GM10847 (cell line): ENCODE data around the gene SERTAD3.

Source experiments
- POLR2A ChIP-seq: IDR thresholded peaks from 2 replicates; pipeline ENCODE4 v1.6.1; 2011; ENCODE audit not compliant: insufficient read length; ENCODE audit errors: extremely low read depth

Gene SERTAD3

DNA sequence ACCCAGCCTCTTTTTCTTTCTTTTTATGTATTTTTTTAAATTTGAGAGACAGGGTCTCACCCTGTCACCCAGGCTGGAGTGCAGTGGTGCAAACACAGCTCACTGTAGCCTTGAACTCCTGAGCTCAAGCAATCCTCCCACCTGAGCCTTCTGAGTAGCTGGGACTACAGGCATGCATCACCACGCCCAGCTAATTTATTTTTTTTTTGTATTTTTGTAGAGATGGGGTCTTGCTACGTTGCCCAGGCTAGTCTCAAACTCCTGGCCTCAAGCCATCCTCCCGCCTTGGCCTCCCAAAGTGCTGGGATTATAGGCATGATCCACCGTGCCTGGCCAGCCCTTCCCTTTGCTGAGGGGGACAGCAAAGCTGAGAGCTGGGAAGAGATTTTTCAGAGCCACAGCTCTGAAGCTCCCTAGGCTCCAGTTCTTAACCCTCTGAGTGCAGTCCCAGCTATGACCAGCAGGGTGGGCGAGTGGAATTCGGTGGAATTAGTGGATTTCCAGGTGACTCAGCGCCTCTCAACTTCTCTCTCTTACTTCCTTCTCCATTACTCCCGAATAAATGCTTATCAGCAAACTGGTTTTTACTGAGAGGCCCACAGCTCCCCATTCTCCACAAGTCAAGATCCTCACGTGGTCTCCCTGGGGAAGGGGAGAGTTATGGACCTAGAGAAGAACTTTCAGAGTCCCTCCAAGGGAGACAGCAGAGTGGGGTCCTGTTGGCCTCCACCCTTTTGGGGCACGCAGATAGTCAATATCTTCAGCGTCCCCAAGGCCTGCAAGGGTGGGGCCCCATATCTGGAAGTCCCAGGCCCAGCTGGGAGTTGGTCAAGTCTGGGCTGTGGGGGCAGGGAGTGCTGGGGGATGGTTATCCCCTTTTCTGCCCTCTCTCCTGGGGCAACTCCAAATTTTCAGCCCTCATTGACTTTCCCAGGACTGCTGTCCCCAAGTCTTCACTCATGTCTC lies 20.2 kb upstream of the SERTAD3 start:
- no peak for TF ChIP-seq POLR2A

- TF ChIP-seq POLR2A: no peak
Measured at GRCh38 chr19:40461669-40462221, 17.6 kb upstream of the SERTAD3 start.

DNA sequence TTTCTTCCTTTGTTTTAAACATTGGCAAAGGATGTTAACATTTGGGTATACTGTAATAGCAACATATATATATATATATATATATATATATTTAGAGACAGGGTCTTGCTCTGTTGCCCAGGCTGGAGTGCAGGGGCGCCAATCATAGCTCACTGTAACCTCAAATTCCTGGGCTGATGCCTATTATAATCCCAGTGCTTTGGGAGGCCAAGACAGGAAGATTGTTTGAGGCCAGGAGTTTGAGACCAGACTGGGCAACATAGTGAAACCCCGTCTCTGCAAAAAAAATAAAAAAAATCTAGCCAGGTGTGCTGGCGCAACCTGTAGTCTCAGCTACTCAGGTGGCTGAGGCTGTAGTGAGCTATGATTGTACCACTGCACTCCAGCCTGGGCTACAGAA lies 16.1 kb upstream of the SERTAD3 start:
- TF ChIP-seq POLR2A: no peak

DNA sequence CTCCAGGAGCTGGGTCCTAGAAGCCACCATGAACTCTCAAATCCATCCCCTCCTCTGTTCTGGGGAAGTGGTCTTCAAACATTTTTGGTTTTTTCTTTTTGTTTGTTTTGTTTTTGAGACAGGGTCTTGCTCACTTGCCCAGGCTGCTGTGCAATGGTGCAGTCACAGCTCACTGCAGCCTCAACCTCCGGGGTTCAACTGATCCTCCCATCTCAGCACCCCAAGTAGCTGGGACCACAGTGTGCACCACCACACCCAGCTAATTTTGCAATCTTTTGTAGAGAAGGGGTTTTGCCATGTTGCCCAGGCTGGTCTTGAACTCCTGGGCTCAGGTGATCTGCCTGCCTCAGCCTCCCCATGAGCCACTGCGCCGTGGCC lies 14.5 kb upstream of the SERTAD3 start:
- TF ChIP-seq POLR2A: no peak

GRCh38 chr19:40457953-40458596 lies 13.9 kb upstream of the SERTAD3 start:
- no peak for TF ChIP-seq POLR2A

DNA sequence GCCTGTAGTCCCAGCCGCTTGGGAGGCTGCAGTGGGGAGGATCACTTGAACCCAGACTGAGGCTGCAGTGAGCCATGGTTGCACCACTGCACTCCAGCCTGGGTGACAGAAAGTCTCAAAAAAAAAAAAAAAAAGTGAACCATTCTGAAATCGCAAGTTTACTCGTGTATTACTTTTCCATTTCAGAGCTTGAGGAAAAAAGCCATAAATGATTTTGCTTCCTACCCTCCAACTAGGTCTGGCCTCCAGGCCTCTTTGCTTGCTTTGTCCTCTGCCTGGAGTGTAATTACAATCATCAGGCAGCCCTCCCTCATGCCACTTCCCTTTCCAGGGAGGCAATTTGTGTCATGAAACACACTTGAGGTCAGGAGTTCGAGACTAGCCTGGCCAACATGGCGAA lies 12.9 kb upstream of the SERTAD3 start:
- TF ChIP-seq POLR2A: no peak

- TF ChIP-seq POLR2A: no peak
Measured at GRCh38 chr19:40453151-40453735, 9.1 kb upstream of the SERTAD3 start.

GRCh38 chr19:40452016-40452415 lies 7.9 kb upstream of the SERTAD3 start:
- no peak for TF ChIP-seq POLR2A

- TF ChIP-seq POLR2A: no peak
Measured at GRCh38 chr19:40450664-40451063, 6.5 kb upstream of the SERTAD3 start.

DNA sequence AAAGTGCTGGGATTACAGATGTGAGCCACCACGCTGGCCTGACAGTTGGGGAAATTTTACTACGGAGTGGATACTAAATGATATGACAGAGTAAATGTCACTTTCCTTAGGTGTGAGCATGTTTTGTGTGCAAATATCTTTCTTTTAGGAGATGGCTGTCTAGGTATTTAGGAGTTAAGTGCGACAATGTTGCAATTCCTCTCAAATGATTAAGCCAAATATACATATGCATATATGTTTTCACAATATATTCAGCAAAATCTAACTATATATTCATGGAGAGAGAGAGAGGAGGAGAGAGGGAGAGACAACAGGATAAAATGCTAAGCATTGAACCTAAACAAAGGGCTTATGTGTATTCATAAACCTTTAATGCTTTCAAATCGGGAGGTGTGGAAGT lies 5.4 kb upstream of the SERTAD3 start:
- no peak for TF ChIP-seq POLR2A

DNA sequence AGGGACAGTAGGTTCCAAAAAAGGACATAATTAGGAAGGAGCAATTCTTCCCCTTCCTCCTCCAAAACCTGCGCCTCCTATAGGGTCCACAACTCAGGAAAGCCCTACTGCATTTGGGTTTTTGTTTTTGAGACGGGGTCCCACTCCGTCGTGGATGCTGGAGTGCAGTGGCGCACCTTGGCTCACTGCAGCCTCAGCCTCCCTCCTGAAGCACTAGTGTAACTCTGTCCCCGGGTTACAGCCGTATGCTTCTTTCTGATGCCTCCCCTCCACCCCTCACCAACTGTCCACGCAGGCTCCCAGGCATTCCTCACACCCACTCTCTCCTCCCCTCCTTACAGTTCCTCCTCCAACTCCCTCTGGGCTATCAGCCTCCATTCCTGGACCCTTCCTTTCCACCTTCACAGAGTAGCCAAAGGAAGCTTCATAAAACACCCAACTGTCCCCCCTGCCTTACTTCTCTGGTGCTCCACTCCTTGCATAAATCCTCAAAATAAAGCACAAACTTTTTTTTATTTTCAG lies 2.2 kb upstream of the SERTAD3 start:
- no peak for TF ChIP-seq POLR2A

- TF ChIP-seq POLR2A: no peak
Measured at GRCh38 chr19:40445780-40446262, 1.7 kb upstream of the SERTAD3 start.

DNA sequence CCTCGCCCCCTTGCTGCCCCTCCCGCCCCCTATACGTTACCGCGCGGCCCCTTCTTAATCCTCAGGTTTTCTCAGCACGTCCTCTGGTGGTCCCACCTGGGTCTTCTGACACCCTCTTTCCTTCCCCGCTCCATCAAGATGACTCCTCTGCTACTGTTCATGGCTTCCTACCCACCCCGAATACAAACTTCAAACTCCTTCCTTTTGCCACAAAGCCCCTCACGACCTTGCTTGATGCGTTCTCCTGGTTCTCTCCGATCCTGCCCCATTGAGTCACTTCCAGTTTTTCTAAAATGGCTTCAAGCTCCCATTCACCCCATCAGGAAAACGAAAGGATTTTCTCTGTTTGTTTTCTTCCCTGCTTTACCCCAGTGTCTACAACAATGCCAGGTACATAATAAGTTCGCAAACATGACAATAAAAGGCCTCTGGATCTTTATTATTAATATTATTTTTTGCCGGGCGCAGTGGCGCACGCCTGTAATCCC lies 734 bp upstream of the SERTAD3 start:
- TF ChIP-seq POLR2A: no peak

- TF ChIP-seq POLR2A: peak; percentile 29
Measured at GRCh38 chr19:40443131-40443999, 770 bp downstream of the SERTAD3 start.
